Measurements from ENCODE around the gene ERICH4.

ERICH4 gene

GRCh38 chr19:41415154-41415571 is 27.8 kb upstream of the ERICH4 start:
- TF ChIP-seq, protein P1, sequence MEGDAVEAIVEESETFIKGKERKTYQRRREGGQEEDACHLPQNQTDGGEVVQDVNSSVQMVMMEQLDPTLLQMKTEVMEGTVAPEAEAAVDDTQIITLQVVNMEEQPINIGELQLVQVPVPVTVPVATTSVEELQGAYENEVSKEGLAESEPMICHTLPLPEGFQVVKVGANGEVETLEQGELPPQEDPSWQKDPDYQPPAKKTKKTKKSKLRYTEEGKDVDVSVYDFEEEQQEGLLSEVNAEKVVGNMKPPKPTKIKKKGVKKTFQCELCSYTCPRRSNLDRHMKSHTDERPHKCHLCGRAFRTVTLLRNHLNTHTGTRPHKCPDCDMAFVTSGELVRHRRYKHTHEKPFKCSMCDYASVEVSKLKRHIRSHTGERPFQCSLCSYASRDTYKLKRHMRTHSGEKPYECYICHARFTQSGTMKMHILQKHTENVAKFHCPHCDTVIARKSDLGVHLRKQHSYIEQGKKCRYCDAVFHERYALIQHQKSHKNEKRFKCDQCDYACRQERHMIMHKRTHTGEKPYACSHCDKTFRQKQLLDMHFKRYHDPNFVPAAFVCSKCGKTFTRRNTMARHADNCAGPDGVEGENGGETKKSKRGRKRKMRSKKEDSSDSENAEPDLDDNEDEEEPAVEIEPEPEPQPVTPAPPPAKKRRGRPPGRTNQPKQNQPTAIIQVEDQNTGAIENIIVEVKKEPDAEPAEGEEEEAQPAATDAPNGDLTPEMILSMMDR (IDR thresholded peaks at IDR 0.05) = no peak
- intact Hi-C loops (cut with DNase I; ENCODE audit: low total_unique reads) = no loop called here
- no peak for DNase-seq
- Histone ChIP-seq H3K27ac (no peak overlapping the region), H3K27me3 (no peaks in the 10 kb centered on the region), H3K36me3 (peaks cover 72 to 98% (median 86%) of the 10 kb centered on the region in 3 donors), H3K9me3 (no peaks in the 10 kb centered on the region), H3K4me3 (no peak overlapping the region), H3K4me1 (peaks cover 0 to 11% (median 0%) of the 10 kb centered on the region in 4 donors)

GRCh38 chr19:41416194-41416674 is 26.7 kb upstream of the ERICH4 start:
- intact Hi-C loops (cut with DNase I; ENCODE audit: low total_unique reads) = no loop called here
- TF ChIP-seq, protein P1 (IDR thresholded peaks at IDR 0.05) = no peak
- peaks cover 75 to 98% (median 87%) of the 10 kb centered on the region in 3 donors for H3K36me3 ChIP-seq
- no peaks in the 10 kb centered on the region for H3K9me3 ChIP-seq
- no peak overlapping the region for H3K4me3 ChIP-seq
- H3K27ac ChIP-seq = no peak overlapping the region
- DNase-seq = no peak
- H3K27me3 ChIP-seq = no peaks in the 10 kb centered on the region
- peaks cover 0 to 3% (median 0%) of the 10 kb centered on the region in 4 donors for H3K4me1 ChIP-seq

DNA sequence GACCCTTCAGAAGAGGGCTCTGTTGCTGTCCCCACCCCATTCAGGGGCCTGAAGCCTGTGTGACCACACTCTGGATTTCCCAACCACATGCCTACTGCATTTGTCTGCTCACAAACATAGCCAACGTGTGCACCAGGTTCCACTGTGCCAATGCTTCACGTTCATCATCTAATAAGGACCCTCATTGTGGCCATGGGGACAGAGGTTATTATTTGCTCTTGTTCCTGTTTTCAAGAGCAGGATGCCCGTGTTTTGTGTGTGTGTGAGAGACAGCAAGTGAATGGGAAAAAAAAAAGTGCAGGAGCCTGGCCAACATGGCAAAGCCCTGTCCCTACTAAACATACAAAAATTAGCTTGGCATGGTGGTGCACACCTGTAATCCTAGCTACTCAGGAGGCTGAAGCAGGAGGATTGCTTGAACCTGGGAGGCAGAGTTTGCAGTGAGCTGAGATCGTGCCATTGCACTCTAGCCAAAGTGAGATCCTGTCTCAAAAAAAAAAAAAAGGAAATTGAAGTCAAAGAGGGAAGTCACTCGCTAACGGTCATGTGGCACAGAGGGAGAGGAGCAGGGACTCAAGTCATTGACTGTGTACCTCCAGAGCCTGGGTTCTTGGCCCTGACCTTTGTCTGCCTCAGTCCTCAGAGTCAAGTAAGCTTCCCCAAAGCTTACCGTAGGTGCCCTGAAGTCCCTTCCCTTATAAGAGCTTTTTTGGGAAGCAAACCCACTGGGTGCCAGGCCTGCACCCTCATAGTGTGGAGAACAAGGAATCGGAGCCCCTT is 22.7 kb upstream of the ERICH4 start:
- H3K9me3 ChIP-seq = no peaks in the 10 kb centered on the region
- H3K4me1 ChIP-seq = no peaks in the 10 kb centered on the region
- no peak overlapping the region for H3K4me3 ChIP-seq
- H3K27ac ChIP-seq = no peak overlapping the region
- no peaks in the 10 kb centered on the region for H3K27me3 ChIP-seq
- H3K36me3 ChIP-seq = peaks cover 74 to 100% (median 84%) of the 10 kb centered on the region in 3 donors
- peak in 1 of 2 donors; percentile 60 for DNase-seq
- TF ChIP-seq, protein P1 (IDR thresholded peaks at IDR 0.05) = no peak
- intact Hi-C loops (cut with DNase I; ENCODE audit: low total_unique reads) = loop anchor here (10.0 kb wide), 1 partner anchor 55 kb away; the partner anchor contains the start of gene B9D2

- Histone ChIP-seq H3K27ac (no peak overlapping the region), H3K4me1 (peaks cover 0 to 6% (median 1%) of the 10 kb centered on the region in 4 donors), H3K36me3 (peaks cover 68 to 100% (median 86%) of the 10 kb centered on the region in 3 donors), H3K4me3 (no peak overlapping the region), H3K27me3 (no peaks in the 10 kb centered on the region), H3K9me3 (no peaks in the 10 kb centered on the region)
- intact Hi-C loops (cut with DNase I; ENCODE audit: low total_unique reads) = loop anchor here (10.0 kb wide), 1 partner anchor 57 kb away; the partner anchor contains the start of gene B9D2
- TF ChIP-seq, protein P1 (IDR thresholded peaks at IDR 0.05) = no peak
- DNase-seq = no peak
Measured at GRCh38 chr19:41421314-41421713, 21.6 kb upstream of the ERICH4 start.

DNA sequence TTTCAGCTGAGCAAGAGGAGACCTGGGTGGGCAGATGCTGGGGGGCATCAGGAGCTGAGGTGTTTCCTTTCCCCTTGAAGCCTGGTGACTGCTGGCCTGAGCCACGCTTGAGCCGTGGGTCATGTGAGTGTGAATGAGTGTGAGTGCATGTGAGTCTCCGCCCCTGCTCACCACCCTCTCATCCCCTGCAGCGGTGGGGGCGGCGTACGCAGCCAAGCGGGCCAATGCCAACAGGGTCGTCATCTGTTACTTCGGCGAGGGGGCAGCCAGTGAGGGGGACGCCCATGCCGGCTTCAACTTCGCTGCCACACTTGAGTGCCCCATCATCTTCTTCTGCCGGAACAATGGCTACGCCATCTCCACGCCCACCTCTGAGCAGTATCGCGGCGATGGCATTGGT is 21.0 kb upstream of the ERICH4 start:
- Histone ChIP-seq H3K4me1 (peaks cover 0 to 13% (median 8%) of the 10 kb centered on the region in 4 donors), H3K4me3 (no peak overlapping the region), H3K27me3 (no peaks in the 10 kb centered on the region), H3K36me3 (peaks cover 61 to 96% (median 82%) of the 10 kb centered on the region in 3 donors), H3K27ac (no peak overlapping the region), H3K9me3 (no peaks in the 10 kb centered on the region)
- no peak for DNase-seq
- TF ChIP-seq, protein P1 (IDR thresholded peaks at IDR 0.05) = no peak
- intact Hi-C loops (cut with DNase I; ENCODE audit: low total_unique reads) = loop anchor here (10.0 kb wide), 1 partner anchor 57 kb away; the partner anchor contains the start of gene B9D2

Data from tibial artery (tissue), 4 donors.